Body of pancreas (tissue), 4 donors: ENCODE data around the gene LRP1.

Experiments
- POLR2A ChIP-seq, 3 donors: fragments of 450-650 bp; IDR thresholded peaks; one replicate each; pipeline ENCODE4 v1.6.1; 2016; ENCODE audit warnings: antibody characterized with exemption in 3 of 3, mild to moderate bottlenecking in 2 of 3
- TF ChIP-seq, protein P1 (sequence below), 7 experiments: fragments of 450-650 bp in 4 of 7; fragments of 200-600 bp in 3 of 7; sonication (generic) in 3 of 7; IDR thresholded peaks; one replicate each; pipeline ENCODE4 v1.5.1; 2016 to 2019; ENCODE audit warnings: antibody characterized with exemption in 7 of 7

DNA sequence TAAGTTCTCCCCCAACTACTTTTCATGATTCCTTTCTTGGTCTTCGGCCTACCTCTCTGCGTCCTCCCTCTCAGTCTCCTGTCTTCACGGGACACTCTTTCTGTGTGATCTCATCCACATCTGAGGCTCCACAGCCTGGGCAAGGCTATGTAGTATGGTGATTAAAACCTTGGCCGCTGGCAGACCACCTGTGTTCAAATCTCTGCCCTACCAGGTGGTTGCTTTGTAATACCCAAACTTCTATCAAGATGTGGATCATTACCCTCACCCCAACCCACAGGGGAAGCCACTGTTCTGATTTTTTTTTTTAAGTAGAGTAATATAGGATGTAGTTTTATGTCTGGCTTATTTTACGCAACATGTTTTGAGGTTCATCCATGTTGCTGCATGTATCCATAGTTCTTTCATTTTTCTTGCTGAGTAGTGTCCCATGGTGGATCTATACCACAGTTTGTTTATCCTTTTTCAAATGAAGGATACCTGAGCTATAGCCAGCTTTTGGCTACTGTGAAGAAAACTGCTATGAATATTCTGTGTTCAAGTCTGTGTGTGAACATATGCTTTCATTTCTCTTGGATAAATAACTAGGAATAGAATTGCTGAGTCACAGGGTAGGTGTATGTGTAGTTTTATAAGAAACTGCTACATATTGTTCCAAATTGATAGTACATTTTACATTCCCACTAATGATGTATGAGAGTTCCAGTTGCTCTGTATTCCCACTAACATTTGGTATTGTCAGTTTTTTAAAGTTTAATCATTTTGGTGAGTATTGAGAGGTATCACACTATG lies 8.8 kb upstream of the LRP1 start:
- TF ChIP-seq, protein P1, sequence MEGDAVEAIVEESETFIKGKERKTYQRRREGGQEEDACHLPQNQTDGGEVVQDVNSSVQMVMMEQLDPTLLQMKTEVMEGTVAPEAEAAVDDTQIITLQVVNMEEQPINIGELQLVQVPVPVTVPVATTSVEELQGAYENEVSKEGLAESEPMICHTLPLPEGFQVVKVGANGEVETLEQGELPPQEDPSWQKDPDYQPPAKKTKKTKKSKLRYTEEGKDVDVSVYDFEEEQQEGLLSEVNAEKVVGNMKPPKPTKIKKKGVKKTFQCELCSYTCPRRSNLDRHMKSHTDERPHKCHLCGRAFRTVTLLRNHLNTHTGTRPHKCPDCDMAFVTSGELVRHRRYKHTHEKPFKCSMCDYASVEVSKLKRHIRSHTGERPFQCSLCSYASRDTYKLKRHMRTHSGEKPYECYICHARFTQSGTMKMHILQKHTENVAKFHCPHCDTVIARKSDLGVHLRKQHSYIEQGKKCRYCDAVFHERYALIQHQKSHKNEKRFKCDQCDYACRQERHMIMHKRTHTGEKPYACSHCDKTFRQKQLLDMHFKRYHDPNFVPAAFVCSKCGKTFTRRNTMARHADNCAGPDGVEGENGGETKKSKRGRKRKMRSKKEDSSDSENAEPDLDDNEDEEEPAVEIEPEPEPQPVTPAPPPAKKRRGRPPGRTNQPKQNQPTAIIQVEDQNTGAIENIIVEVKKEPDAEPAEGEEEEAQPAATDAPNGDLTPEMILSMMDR (IDR thresholded peaks at IDR 0.05): no peak
- TF ChIP-seq POLR2A (IDR thresholded peaks at IDR 0.05): no peak
